ENCODE results near the gene ASB15.
"Not testable (repeated sequence)": the region's sequence is repeated elsewhere in the genome, so short reads cannot be mapped to it uniquely, and the experiment has no call there.

ASB15 gene

GRCh38 chr7:123634011-123634573, 32.5 kb downstream of the ASB15 start:
- in situ Hi-C loops (cut with MboI; ENCODE audit: low sequenced_read_pairs) = not testable (repeated sequence)

- in situ Hi-C loops (cut with MboI; ENCODE audit: low sequenced_read_pairs) = no loop called here
These were observed 34.1 kb downstream of the ASB15 start for GRCh38 chr7:123635551-123636359.

GRCh38 chr7:123637203-123637602, 35.6 kb downstream of the ASB15 start:
- in situ Hi-C loops (cut with MboI; ENCODE audit: low sequenced_read_pairs) = no loop called here

GRCh38 chr7:123637878-123638277, 36.3 kb downstream of the ASB15 start:
- in situ Hi-C loops (cut with MboI; ENCODE audit: low sequenced_read_pairs) = no loop called here

- in situ Hi-C loops (cut with MboI; ENCODE audit: low sequenced_read_pairs) = no loop called here
These were observed 38.0 kb downstream of the ASB15 start for GRCh38 chr7:123639631-123640030.

GRCh38 chr7:123640583-123640982, 39.0 kb downstream of the ASB15 start:
- in situ Hi-C loops (cut with MboI; ENCODE audit: low sequenced_read_pairs) = no loop called here

GRCh38 chr7:123641901-123642300, 40.3 kb downstream of the ASB15 start:
- in situ Hi-C loops (cut with MboI; ENCODE audit: low sequenced_read_pairs) = no loop called here

GRCh38 chr7:123643495-123644441, 42.1 kb downstream of the ASB15 start:
- in situ Hi-C loops (cut with MboI; ENCODE audit: low sequenced_read_pairs) = no loop called here

- in situ Hi-C loops (cut with MboI; ENCODE audit: low sequenced_read_pairs) = no loop called here
These were observed 43.9 kb downstream of the ASB15 start for GRCh38 chr7:123645516-123645915.

GRCh38 chr7:123647106-123647730, 45.6 kb downstream of the ASB15 start:
- in situ Hi-C loops (cut with MboI; ENCODE audit: low sequenced_read_pairs) = no loop called here

GRCh38 chr7:123649964-123650363, 48.3 kb downstream of the ASB15 start:
- in situ Hi-C loops (cut with MboI; ENCODE audit: low sequenced_read_pairs) = no loop called here

GRCh38 chr7:123650595-123650994, 49.0 kb downstream of the ASB15 start:
- in situ Hi-C loops (cut with MboI; ENCODE audit: low sequenced_read_pairs) = no loop called here

GRCh38 chr7:123652406-123652805, 50.8 kb downstream of the ASB15 start:
- in situ Hi-C loops (cut with MboI; ENCODE audit: low sequenced_read_pairs) = no loop called here

GRCh38 chr7:123653162-123653561, 51.5 kb downstream of the ASB15 start:
- in situ Hi-C loops (cut with MboI; ENCODE audit: low sequenced_read_pairs) = no loop called here

- in situ Hi-C loops (cut with MboI; ENCODE audit: low sequenced_read_pairs) = no loop called here
These were observed 54.0 kb downstream of the ASB15 start, which contains the start of gene LMOD2 for GRCh38 chr7:123655614-123656013. LMOD2 (plus strand) TSS chr7:123655866; CDS start chr7:123655964, 98 bp downstream.

GRCh38 chr7:123656544-123657303, 55.1 kb downstream of the ASB15 start:
- in situ Hi-C loops (cut with MboI; ENCODE audit: low sequenced_read_pairs) = no loop called here

- in situ Hi-C loops (cut with MboI; ENCODE audit: low sequenced_read_pairs) = no loop called here
These were observed 55.7 kb downstream of the ASB15 start for GRCh38 chr7:123657304-123657685.

- in situ Hi-C loops (cut with MboI; ENCODE audit: low sequenced_read_pairs) = no loop called here
These were observed 56.4 kb downstream of the ASB15 start for GRCh38 chr7:123658023-123658422.

- in situ Hi-C loops (cut with MboI; ENCODE audit: low sequenced_read_pairs) = no loop called here
These were observed 59.1 kb downstream of the ASB15 start for GRCh38 chr7:123660514-123661354.
